DND-41 (cell line): Measurements from ENCODE around the gene CNOT3.
"Not testable (repeated sequence)": the region's sequence is repeated elsewhere in the genome, so short reads cannot be mapped to it uniquely, and the experiment has no call there.

ENCODE experiments used
- ATAC-seq: fragments of 200-7000 bp; cut with Tn5 transposase; 3 replicates; pipeline ENCODE4 v1.9.1; 2021; ENCODE audit warnings: low read depth; ENCODE audit not compliant: insufficient read depth
- DNase-seq: peaks from one replicate; pipeline ENCODE4 v3.0.0-alpha.2; 2020
- H2AFZ ChIP-seq: 2 replicates; pipeline ENCODE4 v1.6.0; 2012; ENCODE audit warnings: low read depth, low read length
- H3K27ac ChIP-seq: 2 replicates; pipeline ENCODE4 v1.5.1; 2012; ENCODE audit warnings: low read length, inconsistent platforms
- H3K27me3 ChIP-seq: fragments of 200-600 bp; sonication (generic); 2 replicates; pipeline ENCODE4 v1.6.0; 2012; ENCODE audit warnings: low read length, mild to moderate bottlenecking, inconsistent platforms; ENCODE audit not compliant: insufficient read depth, poor library complexity
- H3K36me3 ChIP-seq: 2 replicates; pipeline ENCODE4 v1.5.1; 2012; ENCODE audit warnings: low read length, inconsistent platforms; ENCODE audit not compliant: insufficient read depth
- H3K4me1 ChIP-seq: 2 replicates; pipeline ENCODE4 v1.5.1; 2012; ENCODE audit warnings: mild to moderate bottlenecking, low read length; ENCODE audit not compliant: insufficient read depth
- H3K4me2 ChIP-seq: 2 replicates; pipeline ENCODE4 v1.6.0; 2012; ENCODE audit warnings: mild to moderate bottlenecking, moderate library complexity, low read length, inconsistent platforms; ENCODE audit not compliant: insufficient read depth
- H3K4me3 ChIP-seq, 2 experiments: fragments of 200-600 bp in 1 of 2; shearing (Covaris generic) in 1 of 2; 2 replicates each; pipeline ENCODE4 v1.5.1; 2012 to 2016; ENCODE audit warnings: inconsistent platforms in 2 of 2, low read length in 2 of 2, mild to moderate bottlenecking in 2 of 2, low read depth in 1 of 2, moderate library complexity in 1 of 2
- H3K79me2 ChIP-seq: 2 replicates; pipeline ENCODE4 v1.6.0; 2012; ENCODE audit warnings: low read length, inconsistent platforms; ENCODE audit not compliant: insufficient read depth
- H3K9ac ChIP-seq: 2 replicates; pipeline ENCODE4 v1.6.0; 2012; ENCODE audit warnings: low read depth, mild to moderate bottlenecking, inconsistent platforms, low read length, moderate library complexity
- H3K9me3 ChIP-seq: 2 replicates; pipeline ENCODE4 v1.5.1; 2012; ENCODE audit warnings: low read length, moderate library complexity, mild to moderate bottlenecking, inconsistent platforms; ENCODE audit not compliant: insufficient read depth, severe bottlenecking
- H4K20me1 ChIP-seq: 2 replicates; pipeline ENCODE4 v1.6.0; 2012; ENCODE audit warnings: low read length; ENCODE audit not compliant: insufficient read depth
- EZH2 ChIP-seq: IDR thresholded peaks from 3 replicates; pipeline ENCODE4 v1.6.1; 2012; ENCODE audit warnings: borderline replicate concordance, low read depth, mild to moderate bottlenecking, moderate library complexity, low read length, inconsistent platforms; ENCODE audit not compliant: severe bottlenecking
- TF ChIP-seq, protein P1 (sequence below): IDR thresholded peaks from 2 replicates; pipeline ENCODE4 v1.5.1; 2012; ENCODE audit warnings: borderline replicate concordance, low read length, moderate library complexity, mild to moderate bottlenecking; ENCODE audit not compliant: poor library complexity, severe bottlenecking; ENCODE audit errors: extremely low read depth

Gene CNOT3

DNA sequence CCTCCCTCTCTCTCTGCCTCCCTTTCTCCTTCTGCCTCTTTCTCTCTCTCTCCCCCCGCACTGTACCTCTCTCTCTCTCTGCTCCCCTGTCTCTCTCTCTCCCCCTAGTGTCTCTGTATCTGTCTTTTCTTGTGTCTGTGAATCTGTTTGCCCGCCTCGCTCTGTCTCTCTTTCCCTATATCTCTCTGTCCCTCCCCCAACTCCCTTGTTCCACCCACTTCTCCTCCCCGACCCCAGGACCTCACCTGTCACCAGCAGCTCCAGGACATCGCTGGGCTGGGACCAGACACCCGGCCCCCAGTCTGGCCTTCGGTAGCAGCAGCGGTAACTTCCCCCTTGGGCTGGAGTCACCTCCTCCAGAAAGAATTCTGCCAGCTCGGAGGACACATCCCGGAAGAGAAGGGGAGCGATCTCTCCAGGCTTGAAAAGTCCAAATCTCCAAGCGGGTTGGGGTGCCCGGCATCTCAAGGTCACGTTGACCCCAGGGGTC, 40.9 kb upstream of the CNOT3 start:
- Histone ChIP-seq H2AFZ (no peak overlapping the region), H4K20me1 (no peaks in the 10 kb centered on the region), H3K4me1 (no peaks in the 10 kb centered on the region), H3K27me3 (no peaks in the 10 kb centered on the region), H3K9ac (no peak overlapping the region), H3K79me2 (no peaks in the 10 kb centered on the region), H3K36me3 (no peaks in the 10 kb centered on the region), H3K27ac (no peak overlapping the region), H3K4me3 (no peak overlapping the region), H3K4me2 (no peak overlapping the region), H3K9me3 (no peaks in the 10 kb centered on the region)
- ATAC-seq: no peak
- DNase-seq: no peak
- TF ChIP-seq EZH2: no peak
- TF ChIP-seq, protein P1, sequence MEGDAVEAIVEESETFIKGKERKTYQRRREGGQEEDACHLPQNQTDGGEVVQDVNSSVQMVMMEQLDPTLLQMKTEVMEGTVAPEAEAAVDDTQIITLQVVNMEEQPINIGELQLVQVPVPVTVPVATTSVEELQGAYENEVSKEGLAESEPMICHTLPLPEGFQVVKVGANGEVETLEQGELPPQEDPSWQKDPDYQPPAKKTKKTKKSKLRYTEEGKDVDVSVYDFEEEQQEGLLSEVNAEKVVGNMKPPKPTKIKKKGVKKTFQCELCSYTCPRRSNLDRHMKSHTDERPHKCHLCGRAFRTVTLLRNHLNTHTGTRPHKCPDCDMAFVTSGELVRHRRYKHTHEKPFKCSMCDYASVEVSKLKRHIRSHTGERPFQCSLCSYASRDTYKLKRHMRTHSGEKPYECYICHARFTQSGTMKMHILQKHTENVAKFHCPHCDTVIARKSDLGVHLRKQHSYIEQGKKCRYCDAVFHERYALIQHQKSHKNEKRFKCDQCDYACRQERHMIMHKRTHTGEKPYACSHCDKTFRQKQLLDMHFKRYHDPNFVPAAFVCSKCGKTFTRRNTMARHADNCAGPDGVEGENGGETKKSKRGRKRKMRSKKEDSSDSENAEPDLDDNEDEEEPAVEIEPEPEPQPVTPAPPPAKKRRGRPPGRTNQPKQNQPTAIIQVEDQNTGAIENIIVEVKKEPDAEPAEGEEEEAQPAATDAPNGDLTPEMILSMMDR: no peak

DNA sequence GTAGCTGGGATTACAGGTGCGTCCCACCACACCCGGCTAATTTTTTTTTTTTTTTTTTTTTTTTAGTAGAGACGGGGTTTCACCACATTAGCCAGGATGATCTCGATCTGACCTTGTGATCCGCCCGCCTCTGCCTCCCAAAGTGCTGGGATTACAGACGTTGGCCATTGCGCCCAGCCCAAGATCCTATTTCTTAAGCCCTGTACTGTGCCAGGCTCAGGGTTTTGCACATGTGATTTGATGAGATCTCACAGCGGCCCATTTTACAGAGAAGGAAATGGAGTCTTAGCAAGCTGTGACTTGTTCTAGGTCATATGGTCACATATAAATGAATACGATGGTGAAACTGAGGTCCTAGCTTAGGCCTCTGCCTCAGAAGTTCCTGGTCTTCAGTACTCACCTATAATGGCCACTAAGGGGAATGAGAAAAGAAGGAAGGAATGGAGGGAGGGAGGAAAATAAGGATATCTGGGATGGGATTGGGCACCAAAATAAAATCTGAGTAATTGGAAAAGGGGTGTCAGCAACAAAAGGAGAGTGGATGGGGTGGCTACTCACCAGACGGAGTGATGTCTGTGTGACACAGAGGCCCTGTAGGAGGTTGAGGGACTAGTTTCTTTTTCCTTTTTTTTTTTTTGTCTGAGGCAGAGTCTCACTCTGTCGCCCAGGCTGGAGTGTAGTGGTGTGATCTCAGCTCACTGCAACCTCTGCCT, 38.2 kb upstream of the CNOT3 start:
- Histone ChIP-seq H3K9ac (no peak overlapping the region), H3K27ac (no peak overlapping the region), H2AFZ (no peak overlapping the region), H3K27me3 (no peaks in the 10 kb centered on the region), H3K4me2 (no peak overlapping the region), H3K4me1 (peaks cover 18% of the 10 kb centered on the region), H3K4me3 (no peak overlapping the region), H3K79me2 (peaks cover 17% of the 10 kb centered on the region), H3K9me3 (no peaks in the 10 kb centered on the region), H4K20me1 (no peaks in the 10 kb centered on the region), H3K36me3 (peaks cover 4% of the 10 kb centered on the region; the same call in 1 of the 2 replicates)
- ATAC-seq (no peak), DNase-seq (no peak)
- TF ChIP-seq EZH2: no peak
- TF ChIP-seq, protein P1: no peak

DNA sequence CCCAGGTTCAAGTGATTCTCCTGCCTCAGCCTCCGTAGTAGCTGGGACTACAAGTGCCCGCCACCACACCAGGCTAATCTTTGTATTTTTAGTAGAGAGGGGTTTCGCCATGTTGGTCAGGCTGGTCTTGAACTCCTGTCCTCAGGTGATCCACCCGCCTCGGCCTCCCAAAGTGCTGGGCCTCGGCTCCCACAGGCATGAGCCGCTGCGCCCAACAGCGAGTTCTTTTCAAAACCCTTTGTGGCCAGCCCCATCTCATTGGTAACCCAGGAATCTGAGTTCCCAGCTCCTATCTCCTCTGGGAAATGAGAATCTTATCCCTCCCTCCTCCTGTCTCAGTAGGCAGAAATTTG, 37.7 kb upstream of the CNOT3 start:
- not testable (repeated sequence) for H3K4me2 ChIP-seq, H4K20me1 ChIP-seq, H3K4me3 ChIP-seq, H3K9ac ChIP-seq, H3K27ac ChIP-seq, H3K36me3 ChIP-seq, DNase-seq, H3K9me3 ChIP-seq, H3K27me3 ChIP-seq, H2AFZ ChIP-seq, ATAC-seq
- Histone ChIP-seq H3K4me1 (peaks cover 22% of the 10 kb centered on the region), H3K79me2 (peaks cover 22% of the 10 kb centered on the region)

DNA sequence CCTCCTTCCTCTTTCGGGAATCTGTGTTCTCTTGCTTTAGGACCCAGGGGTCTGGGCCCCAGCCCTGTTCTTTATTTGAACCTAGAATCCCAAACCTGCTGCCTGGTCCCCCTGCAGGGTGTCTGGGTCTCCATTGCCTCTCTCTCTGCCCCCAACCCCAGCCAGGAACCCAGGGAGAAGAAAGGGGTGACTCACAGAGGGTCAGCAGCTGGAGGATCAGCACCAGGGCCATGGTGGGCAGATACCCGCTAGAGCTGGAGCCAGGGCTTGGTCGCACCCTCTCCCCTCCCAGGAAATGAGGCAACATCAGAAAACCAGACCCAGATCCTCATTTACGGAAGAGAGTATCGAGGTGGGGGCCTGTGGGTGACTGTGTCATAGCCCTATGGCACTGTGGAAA, 37.0 kb upstream of the CNOT3 start, which contains the start of gene OSCAR:
Gene OSCAR (minus strand): TSS at position 243 of the 400 bp plus-strand sequence. CDS start 11 bp downstream, at position 232.
- Histone ChIP-seq H2AFZ (peak within 1 kb of the TSS; percentile 45), H3K4me3 (no peak within 1 kb of the TSS)
- ATAC-seq: no peak

More for the DNA sequence above, 37.0 kb upstream of the CNOT3 start, which contains the start of gene OSCAR:
- H3K27ac ChIP-seq: no peak within 1 kb of the TSS
- peaks cover 8% of the 10 kb centered on the region for H3K36me3 ChIP-seq
- DNase-seq: no peak
- H3K9ac ChIP-seq: no peak within 1 kb of the TSS
- H3K4me1 ChIP-seq: peaks cover 25% of the 10 kb centered on the region
- no peaks in the 10 kb centered on the region for H3K9me3 ChIP-seq
- H4K20me1 ChIP-seq: peaks cover 2% of the 10 kb centered on the region; the same call in 1 of the 2 replicates
- TF ChIP-seq EZH2: no peak
- TF ChIP-seq, protein P1: no peak
- no peak within 1 kb of the TSS for H3K4me2 ChIP-seq
- H3K27me3 ChIP-seq: no peaks in the 10 kb centered on the region
- H3K79me2 ChIP-seq: peaks cover 29% of the 10 kb centered on the region
